HepG2 (cell line): Measurements from ENCODE around the gene TMEM129. TPM values are rescaled to one million over a fixed set of nuclear protein-coding genes. Genes with fewer than 3 reads are reported as not detected.
A peak's percentile ranks its signal among the peaks of the same experiment; 100 is the strongest.

Experiments used
- ATAC-seq: fragments of 200-7000 bp; cut with Tn5 transposase; 3 replicates; pipeline ENCODE4 v1.9.1; 2020; ENCODE audit warnings: mild to moderate bottlenecking, moderate library complexity
- BruUV-seq: library from RNA; stranded (reverse); fragments of 400-500 nt; replicated peaks from 2 replicates; lab custom pipeline; 2021; lab: Mats Ljungman, UMichigan
- CTCF ChIA-PET: fragments of 300-600 bp; formaldehyde crosslinking; extraction: SDS; loops from one replicate; lab custom pipeline; 2021; ENCODE audit warnings: low total read pairs, inconsistent platforms, low intra/inter-chr PET ratio; lab: Yijun Ruan, JAX
- POLR2A ChIA-PET: fragments of 350-600 bp; sonication (Branson Sonifier 250); formaldehyde crosslinking; loops from one replicate; lab custom pipeline; 2020; ENCODE audit warnings: antibody characterized with exemption, inconsistent platforms; lab: Yijun Ruan, JAX
- DNase-seq: peaks from one replicate; pipeline ENCODE4 v3.0.0-alpha.2; 2015; ENCODE audit warnings: low spot score
- FAIRE-seq: peaks from 3 replicates; lab custom pipeline; 2011; peaks lifted over from hg19 to GRCh38; lab: Jason Lieb, UNC
- H2AFZ ChIP-seq: one replicate; pipeline ENCODE4 v1.6.1; 2011; ENCODE audit warnings: low read length, inconsistent platforms
- H3K27ac ChIP-seq: fragments of 300-600 bp; 3 replicates; pipeline ENCODE4 v1.8.0; 2011; ENCODE audit warnings: mixed run types, mild to moderate bottlenecking, mixed read lengths, low read length, inconsistent platforms; ENCODE audit not compliant: insufficient read depth; ENCODE audit errors: extremely low read length
- H3K27me3 ChIP-seq, 2 experiments: fragments of 200-600 bp in 1 of 2; 2 replicates in 1 of 2; 3 replicates in 1 of 2; pipeline versions ENCODE4 v1.6.0 to v1.8.0; 2011; ENCODE audit warnings: low read length in 2 of 2, mild to moderate bottlenecking in 2 of 2, moderate library complexity in 2 of 2, inconsistent platforms in 1 of 2; ENCODE audit not compliant: insufficient read depth in 2 of 2, control insufficient read depth in 1 of 2
- H3K36me3 ChIP-seq, 2 experiments: fragments of 200-600 bp in 1 of 2; replicated peaks in 1 of 2; 2 replicates in 1 of 2; 3 replicates in 1 of 2; pipeline versions ENCODE4 v1.5.1 to v1.8.0; 2011; ENCODE audit warnings: low read length in 2 of 2, inconsistent platforms in 1 of 2; ENCODE audit not compliant: insufficient read depth in 2 of 2, control insufficient read depth in 1 of 2
- H3K4me1 ChIP-seq: 2 replicates; pipeline ENCODE4 v1.5.1; 2012; ENCODE audit warnings: low read length, inconsistent platforms; ENCODE audit not compliant: insufficient read depth
- H3K4me2 ChIP-seq: 2 replicates; pipeline ENCODE4 v1.6.0; 2011; ENCODE audit warnings: low read depth, low read length, inconsistent platforms
- H3K4me3 ChIP-seq, 3 experiments: fragments of 200-600 bp in 1 of 3; sonication (generic), shearing (Covaris generic) in 1 of 3; replicated peaks in 1 of 3; 2 replicates each; pipeline ENCODE4 v1.5.1; 2011 to 2016; ENCODE audit warnings: low read length in 3 of 3, inconsistent platforms in 2 of 3, low read depth in 2 of 3, mild to moderate bottlenecking in 2 of 3, control low read depth in 1 of 3, mixed read lengths in 1 of 3; ENCODE audit not compliant: insufficient read depth in 1 of 3
- H3K79me2 ChIP-seq: one replicate; pipeline ENCODE4 v1.6.1; 2011; ENCODE audit warnings: low read length, inconsistent platforms; ENCODE audit not compliant: insufficient read depth
- H3K9ac ChIP-seq: 2 replicates; pipeline ENCODE4 v1.6.0; 2011; ENCODE audit warnings: mild to moderate bottlenecking, low read depth, low read length, inconsistent platforms; ENCODE audit not compliant: insufficient read depth
- H3K9me3 ChIP-seq: 2 replicates; pipeline ENCODE4 v1.5.1; 2012; ENCODE audit warnings: mild to moderate bottlenecking, low read length
- H4K20me1 ChIP-seq: 2 replicates; pipeline ENCODE4 v1.6.0; 2011; ENCODE audit warnings: inconsistent platforms, mild to moderate bottlenecking, low read length, moderate library complexity; ENCODE audit not compliant: insufficient read depth
- KDM1A ChIP-seq: IDR thresholded peaks from 2 replicates; pipeline ENCODE4 v1.6.1; 2016; ENCODE audit warnings: missing compliant biosample characterization
- MIER3 ChIP-seq: IDR thresholded peaks from 2 replicates; pipeline ENCODE4 v1.6.1; 2016; ENCODE audit warnings: missing compliant biosample characterization, borderline replicate concordance
- PHF21A ChIP-seq: sonication (generic); formaldehyde crosslinking; IDR thresholded peaks from 2 replicates; pipeline ENCODE4 v1.5.0; 2020; ENCODE audit warnings: mild to moderate bottlenecking, missing genetic modification reagents
- SKIL ChIP-seq: sonication (generic); formaldehyde crosslinking; IDR thresholded peaks from 2 replicates; pipeline ENCODE4 v1.8.0; 2022; ENCODE audit warnings: missing genetic modification reagents, mild to moderate bottlenecking, moderate library complexity, borderline replicate concordance
- ZFP91 ChIP-seq: sonication (generic); formaldehyde crosslinking; IDR thresholded peaks from 2 replicates; pipeline ENCODE4 v1.9.0; 2022; ENCODE audit warnings: missing genetic modification reagents, mild to moderate bottlenecking, borderline replicate concordance
- WGBS: methylation state at CpG from one replicate; pipeline ENCODE4 v1.1.6; 2017; ENCODE audit warnings: low lambda C conversion rate; 5-methylcytosine and 5-hydroxymethylcytosine counted together
- in situ Hi-C: cut with HindIII; loops from 2 replicates; pipeline ENCODE4 v1.10.0; 2017; ENCODE audit warnings: low pct_unique_long_range_greater_than_20kb; ENCODE audit not compliant: extremely low pct_ligation_motif_present
- intact Hi-C: fragments of 100-400 bp; cut with micrococcal nuclease; formaldehyde crosslinking; loops from one replicate; pipeline ENCODE4 v1.10.0; 2022; ENCODE audit not compliant: unreplicated experiment
- polyA plus RNA-seq, 8 experiments: library from polyadenylated mRNA; depleted of rRNA in 3 of 8; stranded (reverse) in 7 of 8; unstranded in 1 of 8; fragments of >200 nt; fragmentation: Illumina TruSeq in 4 of 8; extraction: Trizol in 4 of 8; gene quantifications; 2 replicates each; pipeline versions ENCODE4 v1.2.1 to v1.2.3, GENCODE V29; 2011 to 2016; ENCODE audit warnings: low read depth in 4 of 8, missing spikeins in 1 of 8, mixed read lengths in 1 of 8; ENCODE audit not compliant: insufficient read depth in 1 of 8
- total RNA-seq, 5 experiments: library from RNA; depleted of rRNA; stranded (reverse); fragments of >200 nt; fragmentation: Illumina TruSeq; extraction: Trizol; gene quantifications; 2 replicates each; pipeline ENCODE4 v1.2.3, GENCODE V29; 2016; ENCODE audit warnings: low read depth in 1 of 5

TMEM129 gene
- total and polyA plus RNA-seq, 2 of the 13 experiments (the other 11 are each of a cell fraction or from before 2014, with no cell fraction given) = 19.0 to 25.8 TPM

DNA sequence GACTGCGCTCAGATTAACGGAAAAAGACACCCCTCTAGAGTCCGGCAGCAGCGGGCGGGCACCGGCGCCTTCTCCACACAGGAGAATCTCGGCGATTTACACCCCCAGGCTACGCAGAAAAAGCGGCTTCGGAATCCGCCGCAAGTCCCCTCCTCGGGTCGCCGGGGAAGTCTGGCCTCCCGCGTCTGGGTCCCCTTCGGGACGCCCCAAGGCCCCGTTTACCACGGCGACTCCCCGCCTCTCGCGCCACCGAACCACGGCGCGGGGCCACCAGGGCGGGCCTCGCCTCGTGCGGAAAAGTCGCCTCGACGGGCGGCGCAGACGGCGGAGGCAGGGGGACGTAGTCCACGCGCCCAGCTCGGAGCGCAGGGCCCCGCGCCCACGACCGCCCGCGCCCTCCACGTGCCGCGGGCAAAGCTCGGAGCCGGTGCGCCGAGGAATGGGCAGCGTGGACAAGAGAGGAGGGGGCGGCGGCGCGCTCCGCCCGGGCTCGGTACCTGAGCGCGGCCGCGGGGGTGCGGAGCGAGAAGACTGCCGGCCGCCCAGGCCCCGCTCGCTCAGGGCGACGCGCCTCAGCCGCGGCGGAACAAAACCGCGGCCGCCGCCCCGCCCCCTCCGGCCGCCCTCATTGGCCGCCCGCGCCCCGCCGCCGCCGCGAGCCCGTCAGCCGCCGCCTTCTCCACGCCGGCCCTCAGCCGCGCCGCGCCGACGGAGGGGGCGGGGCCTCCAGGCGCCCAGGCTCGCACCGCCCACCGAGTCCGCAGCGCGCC, 37.2 kb downstream of the TMEM129 start, which contains the start of gene FAM53A (continued):
- no peak for TF ChIP-seq KDM1A
- no peak for TF ChIP-seq MIER3 (CRISPR knock-in tag)
- peak; percentile 40; the same call in 1 of the 2 replicates for TF ChIP-seq ZFP91 (CRISPR knock-in tag)
- no peak for TF ChIP-seq SKIL (CRISPR knock-in tag)
- TF ChIP-seq, all 625 proteins: peak for 59

GRCh38 chr4:1683261-1683735, 37.8 kb downstream of the TMEM129 start:
- peak; percentile 16; the same call in 1 of the 2 replicates for TF ChIP-seq PHF21A (CRISPR knock-in tag)
- TF ChIP-seq KDM1A = no peak
- Histone ChIP-seq H2AFZ (no peak overlapping the region), H3K4me1 (peaks cover 45% of the 10 kb centered on the region), H3K36me3 (no peaks in the 10 kb centered on the region), H4K20me1 (no peaks in the 10 kb centered on the region), H3K79me2 (no peaks in the 10 kb centered on the region), H3K4me3 (peak overlapping the region; percentile 6 to 68 (median 51); a peak in 3 of 6 replicates), H3K4me2 (peak overlapping the region; percentile 71), H3K27ac (no peak overlapping the region), H3K27me3 (no peaks in the 10 kb centered on the region), H3K9me3 (no peaks in the 10 kb centered on the region), H3K9ac (peak overlapping the region; percentile 65; the same call in 1 of the 2 replicates)
- no TSS peak for BruUV-seq
- FAIRE-seq (peak; percentile 15), ATAC-seq (no peak), DNase-seq (no peak)
- intact Hi-C loops = no loop called here
- 64% methylated on average over 13 of the region's 13 CpGs for WGBS
- POLR2A ChIA-PET = no interaction called here
- CTCF ChIA-PET = no interaction called here
- in situ Hi-C loops = no loop called here
